Measurements from ENCODE around the gene TEDC2.

DNA sequence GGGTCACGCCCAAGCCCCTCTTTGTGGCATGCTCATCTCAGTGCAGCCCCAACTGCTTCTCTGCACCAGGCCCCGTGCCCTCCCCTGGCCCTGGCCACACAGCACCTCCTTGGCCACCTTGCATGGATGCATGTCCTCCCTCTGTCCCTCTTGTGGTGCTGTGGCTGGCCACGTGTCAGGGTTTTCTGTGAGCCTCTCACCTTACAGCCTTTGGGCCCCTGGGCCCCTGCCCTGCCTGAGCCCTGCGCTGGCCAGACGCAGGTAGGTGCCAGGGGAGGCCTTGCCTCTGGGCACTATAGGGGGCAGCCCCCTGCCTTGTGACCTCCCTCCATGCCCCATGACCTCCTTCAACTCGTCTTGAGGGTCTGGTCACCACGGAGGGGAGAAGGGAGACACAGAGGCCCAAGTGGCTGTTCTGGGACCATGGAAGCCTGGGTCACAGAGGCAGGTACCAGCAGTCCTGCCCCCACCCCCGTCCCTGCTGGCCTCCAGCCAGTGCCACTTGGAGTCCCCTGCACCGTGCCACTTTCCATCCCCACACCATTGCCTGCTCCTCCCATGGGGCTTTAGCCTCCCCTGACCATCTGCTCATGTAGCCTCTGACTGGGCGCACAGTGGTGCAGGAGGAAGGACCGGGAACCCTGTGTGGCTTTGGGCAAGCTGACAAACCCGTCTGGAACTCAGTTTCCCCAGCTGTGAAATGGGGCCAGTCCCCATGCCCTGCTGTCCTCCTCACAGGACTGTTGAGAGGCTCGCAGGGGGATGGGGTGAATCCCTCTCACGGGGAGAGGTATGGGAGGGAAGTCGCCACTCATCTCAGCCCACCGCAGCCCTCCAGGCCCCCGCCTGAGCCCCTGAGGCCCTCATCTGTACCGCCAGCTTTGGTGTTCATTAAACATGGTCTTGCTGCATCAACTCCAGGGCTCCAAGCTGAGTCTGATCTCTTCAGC, 42.3 kb downstream of the TEDC2 start:
- TF ChIP-seq, protein P1, sequence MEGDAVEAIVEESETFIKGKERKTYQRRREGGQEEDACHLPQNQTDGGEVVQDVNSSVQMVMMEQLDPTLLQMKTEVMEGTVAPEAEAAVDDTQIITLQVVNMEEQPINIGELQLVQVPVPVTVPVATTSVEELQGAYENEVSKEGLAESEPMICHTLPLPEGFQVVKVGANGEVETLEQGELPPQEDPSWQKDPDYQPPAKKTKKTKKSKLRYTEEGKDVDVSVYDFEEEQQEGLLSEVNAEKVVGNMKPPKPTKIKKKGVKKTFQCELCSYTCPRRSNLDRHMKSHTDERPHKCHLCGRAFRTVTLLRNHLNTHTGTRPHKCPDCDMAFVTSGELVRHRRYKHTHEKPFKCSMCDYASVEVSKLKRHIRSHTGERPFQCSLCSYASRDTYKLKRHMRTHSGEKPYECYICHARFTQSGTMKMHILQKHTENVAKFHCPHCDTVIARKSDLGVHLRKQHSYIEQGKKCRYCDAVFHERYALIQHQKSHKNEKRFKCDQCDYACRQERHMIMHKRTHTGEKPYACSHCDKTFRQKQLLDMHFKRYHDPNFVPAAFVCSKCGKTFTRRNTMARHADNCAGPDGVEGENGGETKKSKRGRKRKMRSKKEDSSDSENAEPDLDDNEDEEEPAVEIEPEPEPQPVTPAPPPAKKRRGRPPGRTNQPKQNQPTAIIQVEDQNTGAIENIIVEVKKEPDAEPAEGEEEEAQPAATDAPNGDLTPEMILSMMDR (IDR thresholded peaks at IDR 0.05): no peak
- TF ChIP-seq POLR2A (IDR thresholded peaks at IDR 0.05): no peak
